SK-MEL-5 (cell line): Measurements from ENCODE around the gene RPL19. TPM values are rescaled to one million over a fixed set of nuclear protein-coding genes. Genes with fewer than 3 reads are reported as not detected.

Source experiments
- DNase-seq: peaks from one replicate; pipeline ENCODE4 v3.0.0-alpha.2; 2016; ENCODE audit warnings: low read depth, low spot score
- in situ Hi-C: cut with HindIII; loops from 2 replicates; pipeline ENCODE4 v1.10.0; 2016; ENCODE audit warnings: low sequenced_read_pairs, high pct_unique_total_duplicates, low pct_unique_long_range_greater_than_20kb
- total RNA-seq: library from RNA; depleted of rRNA; stranded (reverse); fragments of >200 nt; shearing (Covaris generic); gene quantifications from 2 replicates; pipeline ENCODE4 v1.2.3, GENCODE V29; 2014

The RPL19 gene
- total RNA-seq, 1 experiment from 2014 or later, result 4,277 TPM

GRCh38 chr17:39193346-39193745, 6.7 kb upstream of the RPL19 start:
- in situ Hi-C loops, result no loop called here
- no peak for DNase-seq

DNA sequence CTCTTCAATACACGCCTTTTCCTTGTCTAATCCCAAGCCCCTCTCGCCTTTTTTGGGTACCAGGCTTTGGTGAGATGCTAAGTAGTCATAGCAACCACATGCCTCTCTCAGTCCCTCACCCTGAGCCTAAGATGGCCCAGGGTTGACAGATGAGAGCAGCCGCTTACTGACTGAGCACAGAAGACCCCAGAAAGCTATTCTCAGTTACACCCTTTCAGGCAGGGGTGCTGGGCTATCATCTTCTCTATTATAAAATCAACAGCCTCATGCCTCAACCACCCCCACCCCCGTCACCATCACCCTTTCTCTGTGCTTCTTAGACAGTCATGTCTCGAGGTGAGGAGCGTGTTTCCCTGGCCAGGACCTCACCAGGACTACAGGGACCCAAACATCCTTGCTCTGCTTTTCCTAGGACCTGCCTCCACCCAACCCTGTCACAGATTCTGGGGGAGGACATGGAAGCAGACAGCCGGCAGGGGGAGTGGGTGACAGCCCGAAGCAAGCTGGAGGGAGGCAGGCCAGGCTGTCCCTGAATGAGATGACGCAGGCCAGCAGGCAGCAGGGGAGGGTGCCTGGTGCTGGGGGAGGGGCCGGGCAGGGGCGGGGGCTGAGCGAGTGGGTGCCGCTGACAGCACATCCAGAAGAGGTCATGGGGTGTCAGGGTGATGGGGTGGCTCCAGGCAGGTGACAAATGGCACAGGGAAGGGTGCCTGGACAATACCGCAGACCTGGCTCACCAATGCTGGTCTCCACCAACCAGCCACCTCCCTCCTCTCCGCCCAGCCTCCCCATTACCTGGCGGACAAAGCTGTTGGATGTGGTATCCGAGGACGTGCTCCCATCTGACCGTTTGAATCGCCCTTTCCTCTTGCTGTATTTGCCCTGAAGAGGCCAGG, 5.7 kb upstream of the RPL19 start:
- in situ Hi-C loops, result no loop called here
- DNase-seq, result peak; percentile 40

DNA sequence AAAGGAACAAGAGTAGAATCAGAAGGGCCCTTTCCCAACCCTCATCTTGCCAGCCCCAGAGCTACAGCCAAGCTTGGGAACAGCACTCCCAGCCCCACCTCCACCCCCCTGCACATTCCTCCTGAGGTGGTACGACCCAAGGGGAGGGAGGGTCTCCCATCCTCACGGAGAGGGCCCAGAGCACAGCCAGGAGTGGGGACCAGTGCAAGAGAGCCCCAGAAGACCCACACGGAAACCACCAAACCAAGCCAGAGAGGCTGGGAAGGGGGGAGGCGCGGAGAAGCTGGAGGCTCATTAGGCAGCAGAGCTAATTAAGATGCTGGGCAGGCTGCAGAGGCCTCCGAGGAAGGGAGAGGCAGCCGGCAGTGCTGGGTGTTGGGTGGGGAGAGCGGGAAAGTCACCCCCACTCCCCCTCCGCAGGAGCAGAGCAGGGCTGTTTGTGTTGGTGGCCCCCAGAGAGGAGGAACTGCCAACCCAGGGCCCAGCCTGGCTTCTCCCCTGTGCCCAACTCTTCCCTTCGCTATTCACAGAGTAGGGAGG, 5.0 kb upstream of the RPL19 start:
- no peak for DNase-seq

DNA sequence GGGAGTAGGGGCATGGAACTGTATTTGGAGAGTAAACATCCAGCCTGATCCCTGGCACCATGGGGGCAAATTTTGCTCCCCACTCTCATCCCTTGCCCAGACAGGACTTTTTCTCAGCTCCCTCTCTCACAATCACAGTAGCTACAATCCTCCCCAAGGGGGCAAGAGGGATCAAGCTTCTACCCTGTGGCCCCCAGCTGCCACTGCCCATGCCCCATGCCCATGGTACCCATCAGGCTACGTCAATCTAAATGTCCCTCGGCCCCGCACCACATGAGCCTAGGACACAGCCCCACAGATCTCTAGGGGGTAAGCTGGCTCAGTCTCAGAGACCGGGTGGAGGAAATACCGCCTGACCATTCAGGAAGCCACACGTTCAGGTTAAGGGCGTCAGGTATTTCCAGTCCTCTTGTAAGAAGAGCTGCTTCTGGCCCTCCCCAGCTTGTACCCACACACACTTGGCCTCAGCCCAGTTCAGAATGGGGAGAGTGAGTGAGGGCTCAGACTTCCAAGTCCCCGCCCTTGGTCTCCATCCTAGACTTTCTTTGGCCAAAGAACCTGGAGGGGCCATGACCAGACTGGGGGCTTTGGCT, 4.4 kb upstream of the RPL19 start:
- no peak for DNase-seq

More for the DNA sequence above, 5.0 kb upstream of the RPL19 start:
- in situ Hi-C loops, result no loop called here

GRCh38 chr17:39196241-39196807, 3.8 kb upstream of the RPL19 start:
- in situ Hi-C loops, result no loop called here
- no peak for DNase-seq

More for the DNA sequence above, 4.4 kb upstream of the RPL19 start:
- in situ Hi-C loops, result no loop called here

DNA sequence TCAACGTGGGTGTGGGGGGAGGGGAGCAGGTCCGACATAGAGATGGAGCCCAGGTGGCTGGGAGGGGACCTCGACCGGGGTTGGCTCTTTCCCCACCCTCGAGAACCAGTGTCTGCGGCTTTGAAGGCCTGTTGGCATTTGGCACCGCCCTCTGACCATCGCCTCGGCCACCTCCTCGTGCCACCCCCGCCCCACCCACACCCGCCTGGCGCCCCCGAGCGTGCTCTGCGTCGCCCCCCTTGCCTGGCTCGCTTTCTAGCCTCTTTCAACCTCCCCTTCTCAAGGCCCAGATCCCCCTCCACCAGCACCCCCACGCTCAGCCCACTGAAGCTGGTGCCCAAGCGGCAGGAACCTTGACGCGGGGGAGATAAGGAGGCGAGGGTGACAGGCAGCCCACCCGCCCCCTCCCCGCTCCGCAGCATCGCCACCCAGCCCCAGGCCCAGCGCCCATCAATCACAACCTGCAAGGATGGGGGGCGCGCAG, 3.2 kb upstream of the RPL19 start:
- in situ Hi-C loops, result no loop called here

GRCh38 chr17:39197380-39198185, 2.5 kb upstream of the RPL19 start, which contains the start of gene CACNB1:
Gene CACNB1, minus strand, starts transcription at chr17:39197669. Its CDS starts 174 bp downstream, at chr17:39197495.
- in situ Hi-C loops, result no loop called here
- DNase-seq, result peak; percentile 71

More for the DNA sequence above, 3.2 kb upstream of the RPL19 start:
- DNase-seq, result no peak

GRCh38 chr17:39198186-39198566, 1.9 kb upstream of the RPL19 start:
- in situ Hi-C loops, result no loop called here
- no peak for DNase-seq

DNA sequence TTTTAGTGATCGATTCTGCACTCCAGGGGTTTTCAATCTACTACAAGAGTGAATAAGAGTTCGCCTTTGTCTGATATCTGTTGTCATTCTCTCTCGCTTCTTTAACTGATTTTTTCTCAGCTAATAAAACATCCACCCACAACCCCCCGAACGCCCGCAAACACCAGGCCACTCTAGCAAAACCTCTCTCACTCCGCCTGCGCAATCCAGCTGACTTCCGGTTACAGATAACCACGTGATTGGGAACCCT, 338 bp upstream of the RPL19 start:
- in situ Hi-C loops, result no loop called here
- DNase-seq, result peak; percentile 95

- DNase-seq, result no peak
- in situ Hi-C loops, result no loop called here
These were observed 951 bp downstream of the RPL19 start for GRCh38 chr17:39200957-39201510.

DNA sequence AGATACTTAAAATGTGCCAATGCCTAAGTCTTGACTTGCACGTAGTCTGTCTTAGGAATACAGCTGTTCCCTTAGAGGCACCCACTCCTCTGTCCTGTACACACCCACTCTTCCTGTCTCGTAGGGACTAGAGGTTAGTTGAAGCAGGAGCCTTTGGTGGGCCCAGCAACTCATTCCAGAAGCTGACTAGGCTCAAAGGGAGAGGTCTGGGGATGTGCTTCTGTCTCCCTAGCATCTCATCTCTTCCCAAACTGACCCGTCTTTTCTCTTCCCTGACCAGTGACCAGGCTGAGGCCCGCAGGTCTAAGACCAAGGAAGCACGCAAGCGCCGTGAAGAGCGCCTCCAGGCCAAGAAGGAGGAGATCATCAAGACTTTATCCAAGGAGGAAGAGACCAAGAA, 4.2 kb downstream of the RPL19 start:
- in situ Hi-C loops, result no loop called here
- DNase-seq, result no peak

DNA sequence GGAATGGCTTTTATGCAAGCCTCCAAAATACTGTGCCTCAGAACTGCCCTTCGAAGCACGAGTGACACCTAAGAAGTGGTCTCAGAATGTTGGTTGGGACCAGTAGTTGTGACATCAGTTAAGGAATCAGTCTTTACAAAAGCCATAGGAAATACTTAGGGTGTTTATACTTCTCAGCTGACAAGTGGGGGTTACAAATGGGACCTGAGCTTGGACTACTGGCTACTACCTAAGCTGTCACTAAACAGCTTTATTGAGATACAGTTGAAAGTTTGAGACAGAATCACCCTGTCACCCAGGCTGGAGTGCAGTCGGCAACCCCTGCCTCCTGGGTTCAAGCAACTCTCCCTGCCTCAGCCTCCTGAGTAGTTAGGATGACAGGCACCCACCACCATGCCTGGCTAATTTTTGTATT, 5.0 kb downstream of the RPL19 start:
- in situ Hi-C loops, result no loop called here
- DNase-seq, result no peak

DNA sequence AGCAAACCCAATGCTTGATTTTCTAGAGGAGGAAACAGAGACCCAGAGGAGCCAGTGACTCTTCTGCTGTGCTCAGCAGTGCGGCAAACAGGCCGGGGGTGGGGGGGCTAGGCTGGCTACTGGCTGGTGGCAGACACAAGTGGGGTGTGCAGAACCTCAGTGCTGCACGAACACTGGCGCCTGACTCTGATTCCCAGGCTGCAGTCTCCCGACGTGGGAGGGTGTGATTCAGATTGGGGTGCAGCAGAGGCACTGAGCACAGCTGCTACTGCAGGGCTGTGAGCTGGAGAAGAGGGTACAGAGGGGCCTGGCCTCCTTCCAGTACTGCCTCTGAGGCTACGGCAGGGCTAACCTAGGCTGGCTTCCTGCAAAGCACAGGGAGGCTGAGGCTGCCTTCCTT, 8.1 kb downstream of the RPL19 start:
- in situ Hi-C loops, result no loop called here
- no peak for DNase-seq

DNA sequence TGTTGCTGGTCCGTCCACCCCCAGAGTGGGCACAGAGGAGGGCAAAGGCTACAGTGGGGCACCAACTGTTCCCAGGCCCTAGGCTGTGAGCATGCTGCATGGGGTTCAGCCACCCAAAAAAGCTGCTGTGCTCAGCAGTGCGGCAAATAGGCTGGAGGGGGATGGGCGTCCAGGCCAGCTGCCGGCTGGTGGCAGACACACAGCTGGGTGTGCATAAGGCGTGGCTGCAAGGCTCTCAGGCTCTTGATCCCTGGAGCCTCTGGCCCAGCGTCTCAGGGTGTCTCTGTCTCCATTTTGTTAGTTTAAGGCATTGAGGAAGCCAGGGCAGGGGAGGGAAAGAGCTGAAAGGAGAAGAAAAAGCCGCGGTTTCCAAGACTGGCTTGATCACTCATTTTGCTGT, 8.8 kb downstream of the RPL19 start:
- in situ Hi-C loops, result no loop called here

DNA sequence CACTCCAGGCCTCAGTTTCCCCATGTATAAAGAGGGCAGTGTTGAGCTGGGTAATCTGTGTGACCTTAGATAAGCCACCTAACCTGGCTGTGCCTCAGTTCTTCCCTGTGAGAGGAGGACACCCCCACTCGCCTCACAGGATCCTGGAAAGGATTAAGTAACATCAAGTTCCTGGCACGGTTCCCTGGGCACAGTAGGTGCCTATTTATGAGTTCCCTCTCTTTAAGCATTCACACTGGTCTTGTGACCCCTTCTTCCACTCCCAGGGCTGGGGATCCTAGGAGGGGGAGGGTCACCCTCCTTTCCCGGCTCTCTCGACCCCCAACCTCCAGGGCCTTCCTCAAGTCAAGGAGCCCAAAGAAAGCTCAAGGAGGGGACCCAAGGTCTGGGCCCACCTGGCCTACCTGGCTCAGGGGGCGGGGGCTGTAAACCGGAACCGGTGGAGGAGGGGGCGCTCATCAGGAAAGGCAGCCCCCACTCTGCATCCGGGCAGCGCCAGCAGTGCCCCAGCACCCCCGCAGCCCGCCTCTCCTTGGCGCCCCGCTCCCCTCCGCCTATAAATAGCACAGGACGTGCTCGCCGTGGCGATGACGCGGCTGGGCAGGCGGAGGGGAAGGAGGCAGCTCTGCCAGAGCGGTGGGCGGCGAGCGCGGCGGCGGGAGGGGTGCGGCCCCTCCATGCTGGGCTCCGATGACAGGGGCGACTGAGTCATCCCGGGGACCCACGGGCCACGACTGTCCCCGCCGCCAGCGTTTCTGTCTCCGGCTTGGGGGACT, 9.4 kb downstream of the RPL19 start:
- in situ Hi-C loops, result no loop called here
- DNase-seq, result no peak

More for the DNA sequence above, 8.8 kb downstream of the RPL19 start:
- no peak for DNase-seq

DNA sequence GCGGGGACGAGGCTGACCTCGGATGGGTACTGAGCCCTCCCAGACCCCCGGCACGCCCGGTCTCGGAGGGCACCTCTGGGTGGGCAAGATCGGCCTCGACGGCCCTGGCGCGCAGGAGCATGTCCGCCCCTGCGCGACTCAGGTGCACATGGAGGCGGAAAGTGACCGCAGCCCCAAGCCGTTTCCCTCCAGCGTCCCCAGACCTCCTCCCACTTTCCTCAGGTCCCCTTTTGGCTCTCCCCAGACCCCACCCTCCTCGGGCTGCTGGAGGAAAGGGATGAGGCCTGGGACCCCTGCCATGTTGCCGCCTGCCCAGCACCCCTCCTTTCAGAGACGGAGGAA, 10.0 kb downstream of the RPL19 start:
- no peak for DNase-seq
- in situ Hi-C loops, result no loop called here
